Activated naive CD8-positive, alpha-beta T cell treated with anti-CD3 and anti-CD28 coated beads, Interleukin-2, amount 50 U/mL, for 24 hours (primary cell): Measurements from ENCODE around the gene MOCS2.

Source experiments
- ATAC-seq: fragments of 150-1000 bp; cut with Tn5 transposase; one replicate; pipeline ENCODE4 v1.10.0; 2021
- DNase-seq: peaks from one replicate; pipeline ENCODE4 v3.0.0; 2021
- H3K27ac Mint-ChIP-seq: one replicate; pipeline ENCODE4 v1.8.0; 2021; ENCODE audit warnings: mild to moderate bottlenecking, mixed read lengths
- H3K27me3 Mint-ChIP-seq: one replicate; pipeline ENCODE4 v1.8.0; 2021; ENCODE audit warnings: mixed read lengths
- H3K36me3 Mint-ChIP-seq: one replicate; pipeline ENCODE4 v1.8.0; 2021; ENCODE audit warnings: low read depth, mixed read lengths
- H3K4me1 Mint-ChIP-seq: one replicate; pipeline ENCODE4 v1.8.0; 2021; ENCODE audit warnings: mixed read lengths
- H3K4me3 Mint-ChIP-seq: one replicate; pipeline ENCODE4 v1.8.0; 2021; ENCODE audit warnings: mild to moderate bottlenecking, moderate library complexity, mixed read lengths
- H3K9me3 Mint-ChIP-seq: one replicate; pipeline ENCODE4 v1.8.0; 2021; ENCODE audit warnings: mixed read lengths

The MOCS2 gene

DNA sequence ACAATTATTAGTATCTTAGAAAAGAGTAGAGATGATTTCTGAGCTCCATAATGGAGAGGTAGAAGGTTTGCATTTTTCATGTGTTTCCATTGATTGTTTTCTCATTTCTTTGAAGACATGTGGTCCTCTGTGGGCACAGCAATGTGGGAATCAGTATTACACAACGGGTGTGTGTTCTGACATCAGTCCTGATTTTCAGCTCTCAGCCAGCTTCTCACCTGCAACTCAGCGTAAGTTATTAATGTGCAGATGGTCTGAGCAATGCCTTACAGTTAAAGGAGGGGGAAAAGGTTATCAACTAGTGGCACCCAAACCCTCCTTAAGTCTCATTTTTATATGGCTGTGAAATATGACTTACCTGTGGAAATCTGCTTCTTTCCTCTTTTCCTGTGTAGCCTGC lies 61.3 kb downstream of the MOCS2 start:
- peaks cover 35% of the 10 kb centered on the region for H3K4me1 Mint-ChIP-seq
- H3K27me3 Mint-ChIP-seq: peaks cover 1% of the 10 kb centered on the region
- H3K27ac Mint-ChIP-seq: no peak overlapping the region
- ATAC-seq (no peak), DNase-seq (no peak)
- peaks cover 1% of the 10 kb centered on the region for H3K36me3 Mint-ChIP-seq
- no peaks in the 10 kb centered on the region for H3K9me3 Mint-ChIP-seq
- no peak overlapping the region for H3K4me3 Mint-ChIP-seq
